CD4-positive, alpha-beta T cell treated with Interleukin-21 for 1 hour (primary cell): ENCODE measurements around the gene RHNO1.

Experiments used
- DNase-seq: peaks from one replicate; pipeline ENCODE4 v3.0.0-alpha.2; 2020

The RHNO1 gene

DNA sequence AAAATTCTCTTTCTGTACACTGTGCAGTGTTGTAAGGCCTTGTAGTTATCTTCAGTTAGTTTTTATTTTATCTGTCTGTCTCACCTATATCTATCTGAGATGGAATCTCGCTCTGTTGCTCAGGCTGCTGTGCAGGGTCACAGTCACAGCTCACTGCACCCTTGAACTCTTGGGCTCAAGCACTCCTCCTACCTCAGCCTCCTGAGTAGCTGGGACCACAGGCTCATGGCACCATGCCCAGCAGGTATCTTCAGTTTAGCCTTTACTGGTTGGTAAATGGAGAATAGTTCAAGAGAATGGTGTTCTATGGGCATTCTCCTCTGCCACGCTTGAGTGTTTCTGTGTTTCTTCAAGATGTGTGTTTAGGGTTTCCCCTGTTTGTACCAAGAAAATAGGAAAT, 27.2 kb downstream of the RHNO1 start:
- no peak for DNase-seq

DNA sequence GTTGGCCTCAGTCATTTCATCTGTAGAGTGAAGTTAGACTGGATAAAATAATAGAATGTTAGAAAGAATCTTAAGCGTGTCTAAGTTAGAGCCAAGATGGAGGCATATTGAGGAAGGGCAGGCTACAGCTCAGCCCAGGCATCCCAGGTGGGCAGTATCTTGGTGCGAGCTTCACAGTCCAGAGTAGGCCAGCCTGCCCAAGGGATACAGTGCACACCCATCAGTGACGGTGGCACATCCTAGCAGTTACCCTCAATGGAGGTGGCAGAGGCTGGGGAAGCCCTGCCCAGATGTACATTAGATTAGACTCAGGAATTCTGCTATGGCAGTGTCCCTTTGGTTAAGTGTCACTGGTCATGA, 35.2 kb downstream of the RHNO1 start:
- DNase-seq, result no peak

DNA sequence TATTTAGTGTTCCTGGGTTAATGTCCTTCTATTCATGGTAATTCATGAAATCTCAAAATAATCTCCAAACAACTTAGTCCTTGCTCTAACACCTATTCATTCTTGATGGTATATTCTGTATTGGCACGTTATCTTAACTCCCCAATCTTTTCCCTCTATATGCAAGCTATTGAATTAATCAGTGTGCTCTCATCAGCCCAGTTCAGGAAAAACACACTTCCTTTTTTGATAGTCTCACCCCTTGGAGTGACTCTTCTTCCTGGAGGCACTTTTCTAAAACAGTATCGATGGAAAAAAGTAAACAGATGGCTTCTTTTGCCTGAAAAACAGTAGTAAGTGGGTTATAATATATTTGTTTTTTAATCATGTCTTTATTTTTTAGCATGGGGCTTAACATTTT, 42.2 kb downstream of the RHNO1 start:
- DNase-seq, result no peak

DNA sequence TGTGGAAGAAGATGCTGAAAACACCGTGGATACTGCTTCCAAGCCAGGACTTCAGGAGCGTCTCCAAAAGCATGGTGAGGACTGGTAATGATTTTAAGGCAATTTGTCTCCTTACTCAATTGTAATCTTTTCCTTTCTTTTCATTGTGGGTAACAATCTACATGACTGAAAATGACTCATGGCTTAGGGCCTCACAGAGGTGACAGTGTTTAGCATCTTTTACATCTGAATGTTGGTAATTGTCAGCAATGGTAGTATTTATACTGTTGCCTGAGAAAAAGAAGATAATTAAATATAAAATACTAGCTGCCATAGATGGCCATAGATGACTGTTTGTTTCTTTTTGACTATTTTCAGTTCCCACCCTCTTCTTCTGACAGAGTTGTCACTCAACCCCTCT, 45.3 kb downstream of the RHNO1 start:
- DNase-seq, result no peak

DNA sequence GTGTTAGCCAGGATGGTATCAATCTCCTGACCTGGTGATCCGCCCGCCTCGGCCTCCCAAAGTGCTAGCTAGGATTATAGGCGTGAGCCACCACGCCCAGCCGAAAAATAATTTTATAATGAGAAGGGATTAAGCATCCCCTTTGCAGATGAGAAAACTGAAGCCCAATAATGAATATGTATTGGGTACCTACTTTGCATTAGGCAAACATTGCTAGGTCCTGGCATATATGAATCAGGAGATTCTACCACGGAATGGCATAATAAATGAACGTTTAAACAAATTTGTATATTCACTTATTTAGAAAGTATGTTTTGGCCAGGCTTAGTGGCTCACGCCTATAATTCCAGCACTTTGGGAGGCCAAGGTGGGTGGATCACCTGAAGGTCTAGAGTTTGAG, 46.0 kb downstream of the RHNO1 start:
- no peak for DNase-seq

DNA sequence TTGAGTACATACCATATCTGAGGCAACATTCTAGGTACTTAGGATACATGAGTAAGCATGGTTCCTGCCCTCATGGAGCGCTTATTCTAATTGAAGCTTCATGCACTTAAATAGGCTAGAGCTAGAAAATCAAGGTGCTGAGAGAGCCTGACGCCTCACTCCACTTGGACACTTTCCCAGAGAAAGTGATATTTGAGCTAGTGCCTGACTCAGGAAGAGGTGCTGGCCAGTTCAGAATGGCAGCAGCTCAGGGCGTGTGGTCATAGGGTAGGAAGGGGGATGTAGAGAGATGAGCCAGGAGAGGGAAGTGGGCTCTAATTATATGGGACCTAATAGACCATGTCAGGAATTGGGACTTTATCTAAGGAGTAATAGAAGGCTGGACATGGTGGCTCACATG, 47.0 kb downstream of the RHNO1 start:
- DNase-seq, result no peak

DNA sequence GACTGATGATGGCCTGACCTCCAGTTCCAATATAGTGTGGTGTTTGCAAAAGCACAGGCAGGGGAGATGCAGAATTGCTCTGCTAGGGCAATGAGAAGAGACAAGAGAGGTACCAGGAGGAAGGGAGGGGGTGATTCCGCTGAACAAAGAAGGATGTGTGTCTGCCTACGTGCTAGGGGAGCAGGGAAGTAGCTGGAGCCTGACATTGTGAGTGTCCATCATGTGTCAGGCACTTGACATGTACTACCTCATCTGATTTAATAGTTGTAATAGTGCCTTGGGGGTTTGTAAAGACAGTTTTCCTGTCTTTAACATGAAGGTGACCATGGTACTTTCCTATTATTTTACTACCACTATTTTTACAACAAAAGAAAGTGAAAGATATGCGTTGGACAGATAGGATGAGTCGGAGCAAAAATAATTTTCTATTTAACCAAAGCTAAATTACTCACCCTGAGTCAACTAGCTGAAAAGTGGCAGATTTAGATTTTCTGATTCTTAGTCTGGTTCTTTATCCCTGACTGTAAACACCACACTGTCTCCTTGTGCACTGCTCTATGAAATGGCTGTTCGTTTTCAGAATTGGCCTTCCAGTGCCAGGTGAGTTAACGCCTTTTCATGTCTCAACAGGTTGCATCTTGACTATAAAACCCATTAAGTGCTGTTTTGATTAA, 48.4 kb downstream of the RHNO1 start:
- no peak for DNase-seq

DNA sequence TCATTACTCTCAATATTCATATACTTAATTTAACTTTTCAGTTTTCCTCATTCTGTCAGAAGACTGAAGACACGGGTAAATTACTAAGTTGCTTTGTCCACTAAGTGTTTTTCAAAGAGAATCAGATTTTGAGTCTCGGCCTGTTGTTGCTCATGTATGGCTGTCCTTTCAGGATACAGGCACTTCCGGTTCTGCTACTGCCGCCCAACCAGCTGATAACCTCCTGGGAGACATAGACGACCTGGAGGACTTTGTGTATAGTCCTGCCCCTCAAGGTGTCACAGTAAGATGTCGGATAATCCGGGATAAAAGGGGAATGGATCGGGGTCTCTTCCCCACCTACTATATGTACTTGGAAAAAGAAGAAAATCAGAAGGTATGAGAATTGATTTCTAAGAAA, 53.8 kb downstream of the RHNO1 start:
- DNase-seq, result no peak

DNA sequence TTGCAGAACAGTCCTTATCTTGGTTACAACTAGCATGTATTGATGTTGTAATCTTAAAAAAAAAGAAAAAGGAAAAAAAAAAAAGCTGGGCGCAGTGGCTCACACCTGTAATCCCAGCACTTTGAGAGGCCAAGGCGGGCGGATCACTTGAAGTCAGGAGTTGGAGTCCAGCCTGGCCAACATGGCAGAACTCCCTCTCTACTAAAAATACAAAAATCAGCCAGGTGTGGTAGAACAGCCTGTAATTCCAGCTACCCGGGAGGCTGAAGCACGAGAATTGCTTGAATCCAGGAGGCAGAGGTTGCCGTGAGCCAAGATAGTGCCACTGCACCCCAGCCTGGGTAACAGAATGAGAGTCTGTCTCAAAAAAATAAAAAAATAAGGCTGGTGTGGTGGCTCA, 56.6 kb downstream of the RHNO1 start:
- no peak for DNase-seq

DNA sequence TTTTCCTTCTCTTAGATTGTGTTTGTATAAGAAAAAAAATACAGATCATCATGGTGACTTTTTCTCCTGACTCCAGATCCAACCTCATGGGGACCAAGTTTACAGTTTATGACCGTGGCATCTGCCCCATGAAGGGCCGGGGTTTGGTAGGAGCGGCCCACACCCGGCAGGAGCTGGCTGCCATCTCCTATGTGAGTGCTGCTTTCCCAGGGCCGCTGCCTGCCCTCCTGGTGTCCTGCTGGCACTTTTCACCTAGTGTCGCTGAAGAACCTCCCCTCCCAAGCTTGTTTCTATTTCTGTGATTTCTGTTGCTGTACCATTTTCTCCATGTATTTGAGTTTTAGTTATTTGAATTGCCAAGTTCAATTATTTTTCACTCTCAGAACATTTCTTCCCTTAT, 57.3 kb downstream of the RHNO1 start:
- DNase-seq, result no peak

DNA sequence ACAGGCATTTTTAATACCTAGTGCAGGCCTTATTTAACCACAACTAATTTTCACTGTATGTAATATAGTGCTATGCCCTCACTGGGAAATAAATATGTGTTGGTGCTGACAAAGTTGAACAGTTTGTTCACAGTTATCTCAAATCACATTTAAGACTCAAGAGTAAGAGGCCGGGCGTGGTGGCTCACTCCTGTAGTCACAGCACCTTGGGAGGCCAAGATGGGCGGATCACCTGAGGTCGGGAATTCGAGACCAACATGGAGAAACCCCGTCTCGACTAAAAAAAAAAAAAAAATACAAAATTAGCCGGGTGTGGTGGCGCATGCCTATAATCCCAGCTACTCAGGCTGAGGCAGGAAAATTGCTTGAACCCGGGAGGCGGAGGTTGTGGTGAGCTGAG, 59.3 kb downstream of the RHNO1 start:
- DNase-seq, result no peak

DNA sequence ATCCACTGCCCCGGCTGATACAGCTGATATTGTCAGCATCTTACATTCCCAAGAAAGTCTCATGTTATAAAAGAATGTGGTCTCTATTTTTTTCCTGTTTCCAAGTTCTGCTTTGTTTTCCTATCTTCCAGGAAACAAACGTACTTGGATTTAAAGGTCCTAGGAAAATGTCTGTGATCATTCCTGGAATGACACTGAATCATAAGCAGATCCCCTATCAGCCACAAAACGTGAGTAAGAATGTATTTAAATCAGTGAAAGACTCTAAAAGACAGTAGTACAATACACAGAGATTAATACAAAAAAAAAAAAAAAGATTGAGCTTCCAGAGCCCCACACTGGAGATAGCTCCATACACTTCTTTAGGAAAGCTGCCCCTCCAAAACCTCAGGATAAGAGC, 60.5 kb downstream of the RHNO1 start:
- DNase-seq, result no peak
